OCI-LY1 (cell line): ENCODE results near the gene CHMP1B.

ENCODE experiments used
- H2AFZ ChIP-seq: fragments of 200-600 bp; sonication (generic), shearing (Covaris generic); 2 replicates; pipeline ENCODE4 v1.6.0; 2014; ENCODE audit warnings: antibody characterized with exemption, mild to moderate bottlenecking, low read length
- H3F3A ChIP-seq: fragments of 200-600 bp; sonication (generic), shearing (Covaris generic); 2 replicates; pipeline ENCODE4 v1.6.0; 2014; ENCODE audit warnings: mild to moderate bottlenecking, antibody characterized with exemption, low read length, moderate library complexity; ENCODE audit not compliant: insufficient read depth
- H3K27ac ChIP-seq: fragments of 200-600 bp; sonication (generic); 2 replicates; pipeline ENCODE4 v1.5.1; 2014; ENCODE audit warnings: low read length, mixed run types, mild to moderate bottlenecking, low read depth; ENCODE audit not compliant: poor library complexity, severe bottlenecking
- H3K27me3 ChIP-seq: fragments of 200-600 bp; sonication (generic); 2 replicates; pipeline ENCODE4 v1.6.0; 2014; ENCODE audit warnings: antibody characterized with exemption, mild to moderate bottlenecking, low read length, moderate library complexity; ENCODE audit not compliant: insufficient read depth
- H3K36me3 ChIP-seq: fragments of 200-600 bp; sonication (generic); 2 replicates; pipeline ENCODE4 v1.6.1; 2014; ENCODE audit warnings: mild to moderate bottlenecking, antibody characterized with exemption, low read length, moderate library complexity, mixed read lengths; ENCODE audit not compliant: insufficient read depth
- H3K4me1 ChIP-seq: fragments of 200-600 bp; sonication (generic); 2 replicates; pipeline ENCODE4 v1.5.1; 2014; ENCODE audit warnings: mild to moderate bottlenecking, low read length, moderate library complexity; ENCODE audit not compliant: insufficient read depth, severe bottlenecking
- H3K4me2 ChIP-seq: fragments of 200-600 bp; sonication (generic), shearing (Covaris generic); 2 replicates; pipeline ENCODE4 v1.6.1; 2014; ENCODE audit warnings: low read length
- H3K4me3 ChIP-seq: fragments of 200-600 bp; sonication (generic); 2 replicates; pipeline ENCODE4 v1.5.1; 2014; ENCODE audit warnings: low read length, low read depth, mild to moderate bottlenecking, mixed read lengths; ENCODE audit not compliant: poor library complexity, severe bottlenecking
- H3K79me2 ChIP-seq: fragments of 200-600 bp; shearing (Covaris generic); 2 replicates; pipeline ENCODE4 v1.6.1; 2016; ENCODE audit warnings: mixed run types, low read length, mixed read lengths; ENCODE audit not compliant: insufficient read depth
- H3K9ac ChIP-seq: fragments of 200-600 bp; sonication (generic), shearing (Covaris generic); 2 replicates; pipeline ENCODE4 v1.6.1; 2014; ENCODE audit warnings: mild to moderate bottlenecking, low read length, mixed read lengths
- H3K9me2 ChIP-seq: fragments of 200-600 bp; sonication (generic), shearing (Covaris generic); 2 replicates; pipeline ENCODE4 v1.6.1; 2014; ENCODE audit warnings: low read depth, mild to moderate bottlenecking, low read length, mixed read lengths
- H3K9me3 ChIP-seq: fragments of 200-600 bp; shearing (Covaris generic); 2 replicates; pipeline ENCODE4 v1.6.1; 2014; ENCODE audit warnings: low read length, mixed read lengths
- H4K20me1 ChIP-seq: fragments of 200-600 bp; sonication (generic), shearing (Covaris generic); 2 replicates; pipeline ENCODE4 v1.6.0; 2016; ENCODE audit warnings: mild to moderate bottlenecking, low read length; ENCODE audit not compliant: insufficient read depth
- CTCF ChIP-seq: fragments of 200-600 bp; sonication (generic), shearing (Covaris generic); IDR thresholded peaks from 2 replicates; pipeline ENCODE4 v1.5.1; 2017; ENCODE audit warnings: mild to moderate bottlenecking, antibody characterized with exemption, low read length, moderate library complexity, mixed read lengths
- EZH2 ChIP-seq: fragments of 200-600 bp; sonication (generic), shearing (Covaris generic); IDR thresholded peaks from 2 replicates; pipeline ENCODE4 v1.8.0; 2017; ENCODE audit warnings: borderline replicate concordance, mixed run types, mild to moderate bottlenecking, antibody characterized with exemption, low read length, moderate library complexity, mixed read lengths

CHMP1B gene

GRCh38 chr18:11845654-11846053 lies 5.6 kb upstream of the CHMP1B start:
- Histone ChIP-seq H2AFZ (no peak overlapping the region), H3K9ac (no peak overlapping the region), H3K27me3 (no peaks in the 10 kb centered on the region), H3K36me3 (no peaks in the 10 kb centered on the region), H3K27ac (no peak overlapping the region), H3K79me2 (no peaks in the 10 kb centered on the region), H3K4me3 (no peak overlapping the region), H3K4me2 (no peak overlapping the region), H3K9me2 (no peaks in the 10 kb centered on the region), H3K9me3 (no peaks in the 10 kb centered on the region), H3K4me1 (peaks cover 11% of the 10 kb centered on the region), H3F3A (no peaks in the 10 kb centered on the region), H4K20me1 (no peaks in the 10 kb centered on the region)
- TF ChIP-seq CTCF (no peak), EZH2 (no peak)

DNA sequence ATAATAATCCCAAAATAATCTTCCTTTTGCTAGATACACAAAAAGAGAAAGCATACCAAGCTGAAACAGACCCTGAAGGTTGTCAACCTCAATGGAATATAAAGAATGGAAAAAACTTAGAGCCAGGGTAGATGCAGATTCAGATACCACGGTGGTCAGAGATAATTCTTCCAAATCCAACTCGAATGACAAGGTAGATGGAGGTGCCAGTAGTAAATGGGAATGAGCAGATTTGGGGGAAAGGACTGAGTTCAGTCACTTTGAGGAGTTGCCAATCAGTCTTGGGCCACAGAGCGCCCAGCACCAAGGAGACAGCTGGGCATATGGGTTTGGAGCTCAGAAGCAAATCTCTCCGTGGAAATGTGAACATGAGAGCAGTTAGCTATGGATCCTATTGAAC lies 3.4 kb upstream of the CHMP1B start:
- no peak for TF ChIP-seq EZH2
- TF ChIP-seq CTCF = no peak
- Histone ChIP-seq H3K27me3 (no peaks in the 10 kb centered on the region), H3K36me3 (no peaks in the 10 kb centered on the region), H3K4me1 (peaks cover 21% of the 10 kb centered on the region), H3K9ac (no peak overlapping the region), H3K4me3 (no peak overlapping the region), H3K27ac (no peak overlapping the region), H3K9me3 (no peaks in the 10 kb centered on the region), H3F3A (no peaks in the 10 kb centered on the region), H3K79me2 (peaks cover 11% of the 10 kb centered on the region), H4K20me1 (no peaks in the 10 kb centered on the region), H3K9me2 (no peaks in the 10 kb centered on the region), H3K4me2 (no peak overlapping the region), H2AFZ (no peak overlapping the region)

- Histone ChIP-seq H3K9me2 (no peaks in the 10 kb centered on the region), H3K4me3 (no peak overlapping the region), H3K9ac (no peak overlapping the region), H3K4me2 (no peak overlapping the region), H3K36me3 (no peaks in the 10 kb centered on the region), H3K79me2 (peaks cover 12% of the 10 kb centered on the region), H3K4me1 (peaks cover 30% of the 10 kb centered on the region), H3K27ac (no peak overlapping the region), H2AFZ (no peak overlapping the region; the same call in 1 of the 2 replicates), H3F3A (no peaks in the 10 kb centered on the region), H4K20me1 (no peaks in the 10 kb centered on the region), H3K27me3 (no peaks in the 10 kb centered on the region), H3K9me3 (no peaks in the 10 kb centered on the region)
- TF ChIP-seq CTCF (no peak), EZH2 (no peak)
Measured at GRCh38 chr18:11849279-11849678, 1.9 kb upstream of the CHMP1B start.
